Measurements from ENCODE around the gene KLHL29.

Gene KLHL29

GRCh38 chr2:23756593-23757292, 371.8 kb downstream of the KLHL29 start:
- DNase-seq = no peak

DNA sequence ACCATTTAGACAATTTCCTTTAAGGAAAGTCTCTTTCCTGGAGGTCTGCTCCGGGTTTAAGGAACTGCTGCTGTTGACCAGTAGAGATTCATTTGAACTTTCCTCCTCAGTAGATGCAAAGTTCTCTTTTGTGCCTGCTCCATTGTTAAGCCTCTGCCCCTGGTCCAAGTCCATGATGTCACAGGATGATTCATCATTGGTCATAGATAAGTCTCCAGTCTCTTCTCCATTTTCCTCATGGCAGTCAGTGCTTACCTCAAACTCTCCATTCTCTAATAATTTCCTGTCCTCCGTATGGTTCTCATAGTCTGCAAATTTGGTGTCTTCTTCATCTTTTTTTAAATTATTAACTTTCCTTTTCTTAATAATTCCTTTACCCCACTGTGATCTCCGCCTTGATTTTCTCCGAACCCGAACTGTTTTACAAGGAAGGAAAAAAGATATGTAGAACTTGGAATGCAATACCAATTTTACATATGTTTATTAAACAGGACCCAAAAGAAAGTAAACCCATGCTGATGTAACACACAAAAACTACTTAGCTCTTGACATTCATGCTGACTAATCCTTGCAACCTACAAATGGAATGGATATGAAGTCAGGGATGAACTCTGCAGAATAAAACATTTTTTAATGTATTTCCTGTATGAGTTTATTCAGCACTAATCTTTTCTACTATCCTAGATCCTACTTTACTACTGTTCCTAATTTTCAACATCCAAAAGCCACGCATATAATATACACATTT, 372.9 kb downstream of the KLHL29 start:
- no peak for DNase-seq

Data from NCI-H1092 treated with DMSO at 0.1 percent for 48 hours (cell line).